Activated T-cell treated with anti-CD3 and anti-CD28 coated beads, Interleukin-2, amount 50 U/mL, for 1 hour (primary cell): ENCODE results near the gene XKR8.
"Not testable (repeated sequence)": the region's sequence is repeated elsewhere in the genome, so short reads cannot be mapped to it uniquely, and the experiment has no call there.

Experiments
- DNase-seq: peaks from one replicate; pipeline ENCODE4 v3.0.0-alpha.2; 2020

XKR8 gene

DNA sequence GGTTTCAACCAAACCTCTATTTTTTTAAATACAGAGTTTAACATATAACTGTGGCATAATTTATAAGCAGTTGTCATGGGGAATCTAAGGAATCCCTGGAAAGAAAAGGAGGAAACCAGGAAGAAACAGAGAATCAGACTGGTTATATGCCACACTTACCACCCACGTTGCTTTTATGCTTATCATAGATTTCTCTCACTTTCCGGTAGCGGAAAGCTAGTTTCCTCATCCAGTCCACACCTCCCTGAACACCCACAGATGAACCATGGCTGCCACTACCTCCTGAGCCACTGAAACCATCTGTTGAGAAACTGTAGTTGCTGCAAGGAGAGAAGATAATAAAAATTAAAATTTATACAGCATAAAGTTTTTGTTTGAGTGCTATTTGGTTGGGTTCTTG lies 33.5 kb downstream of the XKR8 start:
- no peak for DNase-seq

DNA sequence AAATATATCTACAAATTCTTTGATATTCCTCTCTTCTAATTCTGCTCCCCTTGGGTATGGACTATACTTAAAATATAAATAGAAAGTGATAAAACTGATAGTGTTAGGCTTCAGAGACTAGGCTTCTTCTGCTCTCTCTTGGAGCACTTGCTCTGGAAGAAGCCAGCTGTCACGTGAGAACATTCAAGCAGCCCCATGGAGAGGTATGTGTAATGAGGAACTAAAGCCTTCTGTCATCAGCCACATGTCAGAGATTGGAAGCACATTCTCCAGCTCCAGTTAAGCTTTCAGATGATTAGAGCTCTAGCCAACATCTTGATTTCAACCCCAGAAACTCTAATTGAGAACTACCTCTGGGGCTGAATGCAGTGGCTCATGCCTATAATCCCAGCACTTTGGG lies 34.3 kb downstream of the XKR8 start:
- no peak for DNase-seq

DNA sequence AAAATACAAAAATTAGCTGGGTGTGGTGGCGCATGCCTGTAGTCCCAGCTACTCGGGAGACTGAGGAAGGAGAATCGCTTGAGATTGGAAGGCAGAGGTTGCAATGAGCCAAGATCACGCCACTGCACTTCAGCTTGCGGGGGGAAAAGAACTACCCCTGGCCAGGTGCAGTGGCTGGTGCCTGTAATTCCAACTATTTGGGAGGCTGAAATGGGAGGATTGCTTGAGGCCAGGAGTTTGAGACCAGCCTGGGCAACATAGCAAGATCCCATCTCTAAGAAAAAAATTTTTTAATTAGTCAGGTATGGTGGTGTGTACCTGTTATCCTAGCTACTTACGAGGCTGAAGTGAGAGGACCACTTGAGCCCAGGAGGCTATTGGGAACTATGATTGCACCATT lies 34.8 kb downstream of the XKR8 start:
- DNase-seq = not testable (repeated sequence)

DNA sequence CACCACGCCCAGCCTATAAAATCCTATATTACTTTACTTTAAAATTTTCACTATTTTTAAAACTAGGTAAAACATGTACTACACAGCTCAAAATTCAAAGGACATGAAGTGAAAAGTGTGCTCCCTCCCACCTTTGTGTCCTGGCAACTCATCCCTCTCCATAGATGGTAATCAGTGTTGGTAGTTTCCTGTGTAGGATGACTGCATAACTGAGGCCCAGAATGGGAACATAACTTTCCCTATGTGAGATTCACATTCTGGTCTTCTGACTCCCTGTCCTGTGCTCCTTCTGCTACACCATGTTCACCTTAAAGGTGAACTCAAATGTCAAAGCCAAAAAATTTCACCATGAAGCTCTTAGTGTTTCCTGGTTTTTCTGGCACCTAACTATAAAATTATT lies 39.3 kb downstream of the XKR8 start:
- DNase-seq = no peak

DNA sequence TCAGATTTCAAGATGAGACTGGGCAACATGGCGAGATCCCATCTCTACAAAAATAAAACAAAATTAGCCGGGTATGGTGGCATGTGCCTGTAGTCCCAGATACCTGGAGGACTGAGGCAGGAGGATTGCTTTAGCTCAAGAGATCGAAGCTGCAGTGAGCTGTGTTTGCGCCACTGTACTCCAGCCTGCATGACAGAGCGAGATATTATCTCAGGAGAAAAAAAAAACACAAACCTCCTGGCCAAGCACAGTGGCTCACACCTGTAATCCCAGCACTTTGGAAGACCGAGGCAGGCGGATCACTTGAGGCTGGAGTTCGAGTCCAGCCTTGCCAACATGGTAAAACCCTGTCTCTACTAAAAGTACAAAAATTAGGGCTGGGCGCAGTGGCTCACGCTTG lies 42.8 kb downstream of the XKR8 start:
- DNase-seq = no peak

DNA sequence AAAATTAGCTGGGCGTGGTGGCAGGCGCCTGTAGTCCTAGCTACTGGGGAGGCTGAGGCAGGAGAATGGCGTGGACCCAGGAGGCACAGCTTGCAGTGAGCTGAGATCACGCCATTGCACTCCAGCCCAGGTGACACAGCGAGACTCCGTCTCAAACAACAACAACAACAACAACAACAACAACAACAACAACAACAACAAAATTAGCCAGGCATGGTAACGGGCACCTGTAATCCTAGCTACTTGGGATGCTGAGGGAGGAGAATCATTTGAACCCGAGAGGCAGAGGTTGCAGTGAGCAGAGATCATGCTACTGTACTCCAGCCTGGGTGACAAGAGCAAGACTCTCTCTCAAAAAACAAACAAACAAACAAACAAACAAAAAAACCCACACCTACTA lies 43.3 kb downstream of the XKR8 start:
- DNase-seq = not testable (repeated sequence)

DNA sequence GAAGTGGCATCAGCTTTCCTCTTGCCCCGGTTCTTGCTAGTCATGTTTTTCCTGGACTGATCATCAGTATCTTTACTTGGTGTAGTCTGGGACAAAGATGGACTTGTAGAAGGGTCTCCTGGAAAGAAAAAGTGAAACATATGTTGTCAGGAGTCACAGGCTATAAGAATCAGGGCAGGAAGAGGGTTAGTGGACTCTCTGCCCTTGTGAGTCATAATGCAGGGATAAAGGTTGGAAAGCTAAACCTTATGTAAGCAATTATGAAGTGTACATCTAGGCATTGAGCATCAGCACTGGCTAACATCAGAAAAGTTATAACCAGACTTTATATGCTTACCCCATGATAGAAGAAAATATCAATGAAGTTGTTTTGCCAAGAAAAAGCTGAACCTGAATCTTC lies 51.2 kb downstream of the XKR8 start:
- DNase-seq = no peak
